Measurements from ENCODE around the gene LYAR.

DNA sequence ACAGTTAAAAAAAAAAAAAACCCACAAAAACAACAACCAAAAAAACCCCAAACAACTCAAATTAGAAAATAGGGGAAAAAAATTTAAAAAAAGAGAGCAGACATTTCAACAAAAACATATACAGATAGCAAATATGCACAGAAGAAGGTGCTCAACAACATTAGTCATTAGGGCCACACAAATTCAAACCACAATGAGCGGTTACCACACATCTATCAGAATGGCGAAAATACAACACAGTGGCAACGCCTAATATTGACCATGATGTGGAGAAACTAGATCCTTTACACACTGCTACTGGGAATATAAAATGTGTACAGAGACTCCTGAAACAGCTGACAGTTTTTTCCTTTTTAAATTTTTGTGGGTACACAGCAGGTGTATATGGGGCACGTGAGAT lies 19.4 kb downstream of the LYAR start:
- TF ChIP-seq, protein P1, sequence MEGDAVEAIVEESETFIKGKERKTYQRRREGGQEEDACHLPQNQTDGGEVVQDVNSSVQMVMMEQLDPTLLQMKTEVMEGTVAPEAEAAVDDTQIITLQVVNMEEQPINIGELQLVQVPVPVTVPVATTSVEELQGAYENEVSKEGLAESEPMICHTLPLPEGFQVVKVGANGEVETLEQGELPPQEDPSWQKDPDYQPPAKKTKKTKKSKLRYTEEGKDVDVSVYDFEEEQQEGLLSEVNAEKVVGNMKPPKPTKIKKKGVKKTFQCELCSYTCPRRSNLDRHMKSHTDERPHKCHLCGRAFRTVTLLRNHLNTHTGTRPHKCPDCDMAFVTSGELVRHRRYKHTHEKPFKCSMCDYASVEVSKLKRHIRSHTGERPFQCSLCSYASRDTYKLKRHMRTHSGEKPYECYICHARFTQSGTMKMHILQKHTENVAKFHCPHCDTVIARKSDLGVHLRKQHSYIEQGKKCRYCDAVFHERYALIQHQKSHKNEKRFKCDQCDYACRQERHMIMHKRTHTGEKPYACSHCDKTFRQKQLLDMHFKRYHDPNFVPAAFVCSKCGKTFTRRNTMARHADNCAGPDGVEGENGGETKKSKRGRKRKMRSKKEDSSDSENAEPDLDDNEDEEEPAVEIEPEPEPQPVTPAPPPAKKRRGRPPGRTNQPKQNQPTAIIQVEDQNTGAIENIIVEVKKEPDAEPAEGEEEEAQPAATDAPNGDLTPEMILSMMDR (IDR thresholded peaks at IDR 0.05) = no peak
- TF ChIP-seq EP300 (IDR thresholded peaks at IDR 0.05) = no peak

Measured in tibial nerve (tissue), 4 donors.